Left renal pelvis (tissue), 4 donors: Measurements from ENCODE around the gene AATK. TPM values are rescaled to one million over a fixed set of nuclear protein-coding genes. Genes with fewer than 3 reads are reported as not detected.
"Not testable (repeated sequence)": the region's sequence is repeated elsewhere in the genome, so short reads cannot be mapped to it uniquely, and the experiment has no call there.

Experiments used
- DNase-seq, 4 donors: peaks; one replicate each; pipeline ENCODE4 v3.0.0-alpha.2; 2013; ENCODE audit warnings: low read depth in 4 of 4, low spot score in 3 of 4
- polyA plus RNA-seq, 4 donors: library from polyadenylated mRNA; unstranded; fragments of 120-200 nt; gene quantifications; one replicate each; pipeline ENCODE4 v1.2.1, GENCODE V29; 2013; ENCODE audit not compliant: insufficient read length in 4 of 4

The AATK gene
- polyA plus RNA-seq, 4 donors, result 3.3 to 5.7 (median 4.6) TPM

GRCh38 chr17:81147701-81148100 lies 18.3 kb downstream of the AATK start:
- no peak for DNase-seq

GRCh38 chr17:81146208-81146607 lies 19.8 kb downstream of the AATK start:
- DNase-seq, result not testable (repeated sequence)

GRCh38 chr17:81144423-81144781 lies 21.6 kb downstream of the AATK start:
- DNase-seq, result no peak

- DNase-seq, result no peak
Observed at GRCh38 chr17:81143717-81144422, 22.2 kb downstream of the AATK start.

GRCh38 chr17:81143200-81143527 lies 22.9 kb downstream of the AATK start:
- no peak for DNase-seq

GRCh38 chr17:81142301-81143199 lies 23.5 kb downstream of the AATK start:
- DNase-seq, result peak in 3 of 4 donors; percentile 50 to 62 (median 58)

- no peak for DNase-seq
Observed at GRCh38 chr17:81140695-81141094, 25.3 kb downstream of the AATK start.

- no peak for DNase-seq
Observed at GRCh38 chr17:81140018-81140417, 26.0 kb downstream of the AATK start.

GRCh38 chr17:81139428-81139827 lies 26.6 kb downstream of the AATK start:
- DNase-seq, result no peak

- DNase-seq, result no peak
Observed at GRCh38 chr17:81138500-81138899, 27.5 kb downstream of the AATK start.

- DNase-seq, result no peak
Observed at GRCh38 chr17:81138083-81138482, 27.9 kb downstream of the AATK start.

- no peak for DNase-seq
Observed at GRCh38 chr17:81137248-81137647, 28.8 kb downstream of the AATK start.

GRCh38 chr17:81136366-81136765 lies 29.7 kb downstream of the AATK start:
- no peak for DNase-seq

GRCh38 chr17:81135505-81136278 lies 30.3 kb downstream of the AATK start:
- no peak for DNase-seq

GRCh38 chr17:81134064-81134781 lies 31.8 kb downstream of the AATK start:
- no peak for DNase-seq

GRCh38 chr17:81132770-81133723 lies 33.0 kb downstream of the AATK start:
- DNase-seq, result no peak

GRCh38 chr17:81132197-81132540 lies 33.9 kb downstream of the AATK start:
- DNase-seq, result no peak

- no peak for DNase-seq
Observed at GRCh38 chr17:81131486-81132196, 34.4 kb downstream of the AATK start.
